NCI-H1105 treated with DMSO at 0.1 percent for 48 hours (cell line): Measurements from ENCODE around the gene ATAD2B.
A peak's percentile ranks its signal among the peaks of the same experiment; 100 is the strongest.
"Not testable (repeated sequence)": the region's sequence is repeated elsewhere in the genome, so short reads cannot be mapped to it uniquely, and the experiment has no call there.

Experiments
- DNase-seq: peaks from one replicate; lab custom pipeline; 2025; lab: John Stamatoyannopoulos, UW

Gene ATAD2B

GRCh38 chr2:23926750-23927571 is at the start of gene ATAD2B:
TSS of gene ATAD2B (minus strand) at chr2:23927123. CDS start at chr2:23926770, 353 bp downstream.
- DNase-seq, result peak; percentile 87

- no peak for DNase-seq
Measured at GRCh38 chr2:23967846-23968245, 40.9 kb upstream of the ATAD2B start.

GRCh38 chr2:23954325-23955014 is 27.5 kb upstream of the ATAD2B start:
- no peak for DNase-seq

- DNase-seq, result no peak
Measured at GRCh38 chr2:23953625-23954024, 26.7 kb upstream of the ATAD2B start.

GRCh38 chr2:23952558-23952957 is 25.6 kb upstream of the ATAD2B start:
- not testable (repeated sequence) for DNase-seq

- DNase-seq, result no peak
Measured at GRCh38 chr2:23947350-23947749, 20.4 kb upstream of the ATAD2B start.

GRCh38 chr2:23944976-23945375 is 18.1 kb upstream of the ATAD2B start:
- no peak for DNase-seq

GRCh38 chr2:23944527-23944926 is 17.6 kb upstream of the ATAD2B start:
- no peak for DNase-seq

GRCh38 chr2:23943666-23944065 is 16.7 kb upstream of the ATAD2B start:
- no peak for DNase-seq

GRCh38 chr2:23941644-23942043 is 14.7 kb upstream of the ATAD2B start:
- no peak for DNase-seq

GRCh38 chr2:23940718-23941620 is 14.0 kb upstream of the ATAD2B start:
- DNase-seq, result peak; percentile 51

GRCh38 chr2:23939987-23940717 is 13.2 kb upstream of the ATAD2B start, which contains the start of gene UBXN2A:
TSS of gene UBXN2A (plus strand) at chr2:23940463. CDS start at chr2:23958315, 17,852 bp downstream.
- peak; percentile 68 for DNase-seq

- DNase-seq, result no peak
Measured at GRCh38 chr2:23934259-23934658, 7.3 kb upstream of the ATAD2B start.

- DNase-seq, result peak; percentile 46
Measured at GRCh38 chr2:23926290-23926749, 603 bp downstream of the ATAD2B start.

GRCh38 chr2:23925702-23926289 is 1.1 kb downstream of the ATAD2B start:
- peak; percentile 39 for DNase-seq

- DNase-seq, result no peak
Measured at GRCh38 chr2:23924589-23925359, 2.1 kb downstream of the ATAD2B start.

- DNase-seq, result no peak
Measured at GRCh38 chr2:23918837-23919489, 8.0 kb downstream of the ATAD2B start.

- DNase-seq, result no peak
Measured at GRCh38 chr2:23916727-23917405, 10.1 kb downstream of the ATAD2B start.

- no peak for DNase-seq
Measured at GRCh38 chr2:23915327-23915726, 11.6 kb downstream of the ATAD2B start.
